Stomach (tissue), 9 donors: Measurements from ENCODE around the gene CCDC138. TPM values are rescaled to one million over a fixed set of nuclear protein-coding genes. Genes with fewer than 3 reads are reported as not detected.

Experiments
- DNase-seq, 2 donors: peaks; one replicate each; pipeline versions ENCODE4 v3.0.0 to v3.0.0-alpha.2; 2013 to 2019
- H3K27ac ChIP-seq, 5 donors: fragments of 200-600 bp in 4 of 5; sonication (generic) in 4 of 5; one replicate each; pipeline ENCODE4 v1.5.1; 2013 to 2019; ENCODE audit warnings: mild to moderate bottlenecking in 1 of 5, moderate library complexity in 1 of 5
- H3K27me3 ChIP-seq, 3 donors: fragments of 200-600 bp; sonication (generic); one replicate each; pipeline ENCODE4 v1.5.1; 2017 to 2019; ENCODE audit warnings: mixed run types in 1 of 3
- H3K36me3 ChIP-seq, 4 donors: fragments of 200-600 bp; sonication (generic); 1 replicate in 3 of 4; 2 replicates in 1 of 4; pipeline ENCODE4 v1.5.1; 2016 to 2019
- H3K4me1 ChIP-seq, 4 donors: fragments of 200-600 bp; sonication (generic); one replicate each; pipeline ENCODE4 v1.5.1; 2016 to 2019
- H3K4me3 ChIP-seq, 4 donors: fragments of 200-600 bp; sonication (generic) in 3 of 4; one replicate each; pipeline ENCODE4 v1.5.1; 2016 to 2019; ENCODE audit warnings: mild to moderate bottlenecking in 1 of 4
- H3K9me3 ChIP-seq, 4 donors: fragments of 200-600 bp; sonication (generic); one replicate each; pipeline ENCODE4 v1.5.1; 2016 to 2019
- CTCF ChIP-seq, 7 experiments: fragments of 450-650 bp in 4 of 7; fragments of 200-600 bp in 3 of 7; sonication (generic) in 3 of 7; IDR thresholded peaks; one replicate each; pipeline ENCODE4 v1.5.1; 2016 to 2019; ENCODE audit warnings: antibody characterized with exemption in 7 of 7, control low read depth in 2 of 7, mild to moderate bottlenecking in 1 of 7
- EP300 ChIP-seq: sonication (generic); formaldehyde crosslinking; IDR thresholded peaks from one replicate; pipeline ENCODE4 v1.6.1; 2017; ENCODE audit warnings: antibody characterized with exemption
- POLR2A ChIP-seq, 4 donors: fragments of 450-650 bp; IDR thresholded peaks; one replicate each; pipeline ENCODE4 v1.6.1; 2016; ENCODE audit warnings: antibody characterized with exemption in 4 of 4, control low read depth in 2 of 4, mild to moderate bottlenecking in 1 of 4, moderate library complexity in 1 of 4
- POLR2AphosphoS5 ChIP-seq, 3 donors: sonication (generic); formaldehyde crosslinking; IDR thresholded peaks; one replicate each; pipeline ENCODE4 v1.6.1; 2016; ENCODE audit warnings: antibody characterized with exemption in 3 of 3
- WGBS, 5 donors: extraction: QIAGEN DNeasy Blood & Tissue Kit in 3 of 5; methylation state at CpG; one replicate each; pipeline versions ENCODE4 v1.1.5 to v1.1.7; 2013 to 2018; 5-methylcytosine and 5-hydroxymethylcytosine counted together
- intact Hi-C: fragments of 100-400 bp; cut with DNase I; formaldehyde crosslinking; loops from one replicate; pipeline ENCODE4 v1.15.1; 2023; ENCODE audit warnings: low total_unique reads
- polyA plus RNA-seq, 3 donors: library from polyadenylated mRNA; stranded (reverse); fragments of 200-250 nt; gene quantifications; one replicate each; pipeline ENCODE4 v1.2.3, GENCODE V29; 2013
- total RNA-seq, 5 donors: library from RNA; depleted of rRNA; stranded (reverse); fragments of >200 nt; gene quantifications; one replicate each; pipeline versions ENCODE4 v1.1.0 to v1.2.3, GENCODE V29; 2014 to 2016
- donor health status: healthy with polysubstance abuse.
- donor health status: Bipolar disorder and iron deficiency.
- donor health status: healthy.

Gene CCDC138
- total and polyA plus RNA-seq, 8 donors: 0.29 to 25.4 (median 1.9) TPM

- H3K4me1 ChIP-seq: peaks cover 0 to 12% (median 0%) of the 10 kb centered on the region in 4 donors
- H3K36me3 ChIP-seq: no peaks in the 10 kb centered on the region
- DNase-seq: peak in 1 of 2 donors; percentile 28
- peaks cover 0 to 4% (median 2%) of the 10 kb centered on the region in 4 donors for H3K9me3 ChIP-seq
- intact Hi-C loops: no loop called here
- no peaks in the 10 kb centered on the region for H3K27me3 ChIP-seq
- TF ChIP-seq EP300: no peak
- TF ChIP-seq POLR2A (IDR thresholded peaks at IDR 0.05): no peak
- no peak for TF ChIP-seq CTCF (IDR thresholded peaks at IDR 0.05)
- TF ChIP-seq POLR2AphosphoS5 (IDR thresholded peaks at IDR 0.05): no peak
- no peak overlapping the region for H3K4me3 ChIP-seq
- no peak overlapping the region for H3K27ac ChIP-seq
These were observed 46.6 kb downstream of the CCDC138 start for GRCh38 chr2:108833219-108833618.

- peaks cover 0 to 12% (median 0%) of the 10 kb centered on the region in 4 donors for H3K4me1 ChIP-seq
- intact Hi-C loops: no loop called here
- 86 to 93% (median 90%) methylated on average over 3 of the region's 3 CpGs for WGBS, 5 donors
- no peaks in the 10 kb centered on the region for H3K27me3 ChIP-seq
- no peak overlapping the region for H3K27ac ChIP-seq
- no peak overlapping the region for H3K4me3 ChIP-seq
- peaks cover 0 to 4% (median 2%) of the 10 kb centered on the region in 4 donors for H3K9me3 ChIP-seq
- no peak for DNase-seq
- peaks cover 0 to under 1% (median 0%) of the 10 kb centered on the region in 4 donors for H3K36me3 ChIP-seq
- no peak for TF ChIP-seq EP300
- TF ChIP-seq POLR2A (IDR thresholded peaks at IDR 0.05): no peak
- no peak for TF ChIP-seq POLR2AphosphoS5 (IDR thresholded peaks at IDR 0.05)
- TF ChIP-seq CTCF (IDR thresholded peaks at IDR 0.05): no peak
These were observed 48.0 kb downstream of the CCDC138 start for GRCh38 chr2:108834620-108835019.

- 82 to 92% (median 91%) methylated on average over 1 of the region's 1 CpG for WGBS, 5 donors
- intact Hi-C loops: no loop called here
- H3K4me3 ChIP-seq: no peak overlapping the region
- H3K9me3 ChIP-seq: peaks cover 0 to 4% (median 2%) of the 10 kb centered on the region in 4 donors
- H3K27ac ChIP-seq: no peak overlapping the region
- no peak for DNase-seq
- H3K27me3 ChIP-seq: no peaks in the 10 kb centered on the region
- TF ChIP-seq CTCF (IDR thresholded peaks at IDR 0.05) (no peak), POLR2A (IDR thresholded peaks at IDR 0.05) (no peak), EP300 (no peak), POLR2AphosphoS5 (IDR thresholded peaks at IDR 0.05) (no peak)
- peaks cover 0 to 4% (median 0%) of the 10 kb centered on the region in 4 donors for H3K36me3 ChIP-seq
- H3K4me1 ChIP-seq: peaks cover 0 to 12% (median 0%) of the 10 kb centered on the region in 4 donors
These were observed 48.5 kb downstream of the CCDC138 start for GRCh38 chr2:108835040-108835439.

- H3K9me3 ChIP-seq: peaks cover 0 to 7% (median 2%) of the 10 kb centered on the region in 4 donors
- H3K27me3 ChIP-seq: no peaks in the 10 kb centered on the region
- peaks cover 0 to 10% (median 2%) of the 10 kb centered on the region in 4 donors for H3K36me3 ChIP-seq
- H3K4me1 ChIP-seq: peaks cover 0 to 12% (median 0%) of the 10 kb centered on the region in 4 donors
- TF ChIP-seq POLR2A (IDR thresholded peaks at IDR 0.05) (no peak), POLR2AphosphoS5 (IDR thresholded peaks at IDR 0.05) (no peak), EP300 (no peak), CTCF (IDR thresholded peaks at IDR 0.05) (no peak)
- no peak overlapping the region for H3K4me3 ChIP-seq
- DNase-seq: no peak
- no peak overlapping the region for H3K27ac ChIP-seq
- 98 to 99% (median 98%) methylated on average over 7 of the region's 7 CpGs for WGBS, 5 donors
- intact Hi-C loops: no loop called here
These were observed 50.6 kb downstream of the CCDC138 start for GRCh38 chr2:108837198-108837597.
